HG03565 (cell line): ENCODE results near the gene MAML2.
A peak's percentile ranks its signal among the peaks of the same experiment; 100 is the strongest.

Source experiments
- ATAC-seq: cut with Tn5 transposase; IDR thresholded peaks from one replicate; pipeline ENCODE4 v1.9.1; 2021; ENCODE audit warnings: mild to moderate bottlenecking, moderate library complexity; ENCODE audit not compliant: unreplicated experiment

MAML2 gene

GRCh38 chr11:96137373-96137772 lies 205.6 kb downstream of the MAML2 start:
- ATAC-seq = no peak

GRCh38 chr11:96136613-96137298 lies 206.2 kb downstream of the MAML2 start:
- ATAC-seq = no peak

- no peak for ATAC-seq
These were observed 208.4 kb downstream of the MAML2 start for GRCh38 chr11:96134602-96135001.

- peak; percentile 60 for ATAC-seq
These were observed 210.6 kb downstream of the MAML2 start for GRCh38 chr11:96132437-96132836.

DNA sequence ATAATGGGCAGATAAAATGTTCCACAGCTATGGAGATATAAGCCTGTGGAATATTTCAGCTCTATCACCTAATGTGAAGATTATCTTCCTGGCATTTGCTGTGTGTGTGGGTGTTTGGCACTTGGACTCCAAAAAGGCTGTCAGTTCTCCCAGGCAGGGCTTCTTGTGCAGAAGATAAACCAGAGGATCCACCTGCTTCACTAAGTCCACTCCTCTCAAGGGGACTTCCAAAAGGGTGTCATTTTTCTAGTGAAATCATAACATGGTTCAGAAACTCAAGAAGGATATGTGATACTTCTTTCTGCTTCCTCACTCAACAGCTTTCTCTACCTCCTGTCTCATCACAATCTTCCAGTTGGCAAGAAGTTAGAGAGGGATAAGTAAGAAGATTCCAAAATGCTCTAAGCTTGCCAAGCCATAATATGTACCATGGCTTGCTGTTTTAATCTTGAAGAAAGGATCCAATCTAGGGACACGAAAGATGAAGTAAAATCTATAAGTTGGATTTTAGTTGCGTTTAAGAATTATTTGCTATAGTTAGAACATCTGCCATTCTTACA lies 212.9 kb downstream of the MAML2 start:
- no peak for ATAC-seq

- ATAC-seq = no peak
These were observed 215.4 kb downstream of the MAML2 start for GRCh38 chr11:96127596-96127959.

DNA sequence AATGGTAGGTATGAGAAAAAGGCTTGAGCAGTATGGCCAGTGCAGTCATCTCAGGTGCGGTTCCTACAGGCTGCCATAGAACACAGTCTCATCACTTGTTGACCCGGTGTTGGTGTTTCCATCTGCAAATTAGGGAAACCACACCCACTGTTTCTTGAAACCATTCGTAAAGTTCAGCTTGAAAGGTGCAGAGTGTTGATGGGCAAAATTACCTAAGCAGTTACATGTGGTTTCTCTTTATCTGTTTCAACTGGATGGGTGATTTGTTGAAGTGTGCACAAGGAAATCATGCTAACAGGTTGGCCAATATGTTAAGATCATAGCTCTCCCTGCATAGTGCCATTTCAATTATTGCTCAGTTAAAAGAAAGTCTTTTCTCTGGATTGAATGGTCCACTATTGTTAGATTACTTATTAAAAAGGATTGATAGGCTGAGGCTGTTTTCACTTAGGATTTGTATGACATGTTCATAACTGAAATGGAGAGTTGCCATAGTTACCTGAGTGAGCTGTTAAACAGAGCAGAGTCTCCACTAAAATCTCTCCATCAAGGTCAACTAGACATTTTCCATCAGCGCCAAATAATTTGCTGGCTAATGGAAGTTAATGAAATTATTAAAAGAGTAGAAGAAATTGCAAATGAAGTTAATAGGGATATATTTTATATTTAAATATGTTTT lies 215.9 kb downstream of the MAML2 start:
- no peak for ATAC-seq

DNA sequence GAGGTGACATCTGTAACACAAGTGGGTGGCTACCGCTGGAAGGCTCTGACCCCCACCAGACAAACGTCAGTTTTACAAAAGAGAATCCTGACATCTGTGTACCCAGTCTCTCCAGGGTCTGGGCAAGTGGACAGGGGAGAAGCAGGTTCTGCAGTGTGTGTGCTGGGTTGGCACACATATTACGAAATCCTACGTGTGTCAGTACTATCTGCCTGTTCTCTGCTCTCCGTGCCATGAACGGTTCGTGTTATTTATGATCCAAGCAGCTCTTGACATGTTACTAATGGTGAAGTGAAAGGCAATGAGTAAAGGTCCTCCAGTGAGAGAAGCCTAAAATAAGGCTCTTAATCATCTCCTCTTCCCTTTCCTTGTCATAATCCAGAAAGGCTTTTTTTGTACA lies 217.6 kb downstream of the MAML2 start:
- ATAC-seq = no peak

- ATAC-seq = no peak
These were observed 218.8 kb downstream of the MAML2 start for GRCh38 chr11:96124155-96124554.

- ATAC-seq = no peak
These were observed 219.7 kb downstream of the MAML2 start for GRCh38 chr11:96123301-96123700.

- ATAC-seq = no peak
These were observed 220.4 kb downstream of the MAML2 start for GRCh38 chr11:96122601-96123074.

DNA sequence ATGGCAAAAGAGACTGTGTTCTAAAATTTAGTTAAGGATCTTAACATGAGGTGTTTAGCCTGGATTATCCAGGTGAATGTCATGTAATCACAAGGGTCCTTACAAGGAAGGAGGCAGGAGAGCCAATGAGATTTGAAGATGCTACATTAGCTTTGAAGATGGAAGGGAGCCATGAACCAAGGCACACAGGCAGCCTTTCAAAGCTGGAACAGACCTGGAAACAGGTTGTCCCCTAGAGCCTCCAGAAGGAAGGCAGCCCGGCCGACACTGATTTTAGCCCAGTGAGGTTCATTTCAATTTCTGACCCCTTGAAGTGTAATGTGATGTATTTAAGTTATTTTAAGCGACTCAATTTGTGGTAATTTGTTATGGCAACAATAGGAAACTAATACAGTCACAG lies 223.8 kb downstream of the MAML2 start:
- ATAC-seq = no peak

- ATAC-seq = no peak
These were observed 226.6 kb downstream of the MAML2 start for GRCh38 chr11:96116376-96116775.

DNA sequence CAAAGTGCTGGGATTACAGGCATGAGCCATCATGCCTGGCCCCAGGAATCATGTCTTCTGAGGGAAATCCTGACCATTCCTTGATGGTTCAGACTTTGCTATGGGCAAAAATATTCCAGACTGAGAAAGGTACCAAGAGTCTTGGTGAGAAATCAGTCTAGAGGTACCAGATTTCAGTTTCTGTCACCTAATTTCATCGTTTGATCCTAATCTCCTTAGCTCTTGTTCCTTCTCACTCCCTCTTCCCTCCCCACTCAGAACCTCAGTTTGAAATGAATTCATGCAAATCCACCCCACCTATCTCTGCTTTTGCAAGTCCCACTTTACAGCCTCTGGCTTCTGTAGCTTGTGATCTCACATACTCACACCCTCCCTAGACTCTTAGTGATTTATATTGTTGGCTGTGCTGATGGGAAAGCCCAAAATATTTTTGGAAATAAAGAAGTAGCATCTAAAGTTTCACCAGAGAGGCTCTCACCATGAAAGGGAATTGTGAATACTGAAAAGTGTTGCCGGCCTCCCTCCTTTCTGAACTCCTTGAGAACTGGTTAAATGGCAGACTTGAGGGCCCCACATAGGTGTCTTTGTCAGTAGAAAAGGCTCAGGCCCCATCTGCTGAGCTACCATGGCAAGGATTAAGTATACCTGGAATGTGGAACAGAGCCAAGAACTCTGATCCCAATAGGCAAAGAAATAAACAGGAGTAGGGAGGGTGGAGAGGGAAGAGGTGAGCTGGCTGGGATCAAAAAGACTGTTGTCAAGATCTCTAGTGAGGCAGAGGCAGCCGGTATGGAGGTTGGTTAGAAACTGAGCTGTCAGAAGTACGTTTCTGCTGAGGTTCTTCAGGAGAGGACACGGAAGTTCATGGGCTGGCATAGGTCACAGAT lies 228.6 kb downstream of the MAML2 start:
- no peak for ATAC-seq

- no peak for ATAC-seq
These were observed 229.8 kb downstream of the MAML2 start for GRCh38 chr11:96113193-96113681.

DNA sequence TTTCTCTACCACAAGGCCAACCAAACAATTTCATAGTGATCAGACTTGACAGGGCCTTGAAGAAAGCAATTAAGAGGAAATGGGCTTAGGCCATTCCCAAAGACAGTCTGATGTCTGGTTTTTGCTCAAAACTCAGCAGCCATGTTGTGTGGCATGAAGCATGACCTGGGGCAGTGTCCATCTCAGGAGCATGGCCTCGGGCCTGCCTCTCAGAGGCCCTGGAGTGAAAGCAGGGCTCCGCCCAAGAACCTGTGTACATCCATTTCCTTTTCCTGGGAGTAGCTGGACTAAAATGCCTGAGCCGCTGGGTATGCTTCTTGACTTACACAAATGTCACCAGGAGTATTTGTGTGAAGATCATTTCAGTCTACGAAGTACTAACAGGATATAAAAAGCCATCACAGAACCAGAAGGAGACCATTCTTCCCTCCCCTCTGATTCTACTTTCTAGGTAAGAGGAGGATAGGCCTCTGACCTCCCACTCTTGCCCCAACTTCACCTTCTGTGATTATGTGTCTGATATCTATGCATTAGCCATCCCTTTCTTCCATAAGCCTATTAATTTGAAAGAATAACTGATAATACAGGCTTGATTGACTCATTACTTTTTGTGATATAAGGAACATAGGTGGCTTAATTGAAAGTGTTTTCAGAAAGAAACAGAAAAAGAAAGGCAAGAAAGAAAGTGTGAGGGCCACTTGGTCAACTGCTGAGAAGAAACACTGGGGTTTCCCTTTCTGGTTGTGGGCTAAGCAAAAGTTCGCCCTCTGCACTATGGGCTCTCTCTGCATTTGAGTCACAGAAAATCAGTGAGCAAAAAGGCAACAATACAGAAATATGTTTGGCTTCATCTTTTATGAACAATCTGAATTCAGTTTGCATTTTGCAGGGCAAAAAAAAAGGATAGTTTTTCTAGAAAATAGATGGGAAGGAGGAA lies 230.5 kb downstream of the MAML2 start:
- peak; percentile 80 for ATAC-seq

DNA sequence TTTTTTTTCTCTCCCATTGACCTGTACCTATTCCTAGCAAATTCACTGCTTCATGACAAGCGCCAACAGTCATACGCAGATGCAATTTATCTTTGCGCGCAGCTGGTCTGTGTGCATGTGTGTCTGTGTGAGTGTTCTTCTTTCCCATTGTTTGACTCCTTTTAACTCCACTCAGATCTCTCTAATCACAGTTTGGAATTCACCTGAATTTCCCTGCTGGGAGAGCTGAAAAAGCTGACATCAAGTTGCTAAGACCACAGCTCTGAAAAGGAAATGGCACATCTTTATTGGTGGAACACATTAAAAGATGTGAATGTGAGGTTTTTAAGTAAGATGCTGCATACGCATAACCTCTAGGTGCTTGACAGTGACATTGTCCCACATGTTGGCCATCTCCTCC lies 231.7 kb downstream of the MAML2 start:
- no peak for ATAC-seq

DNA sequence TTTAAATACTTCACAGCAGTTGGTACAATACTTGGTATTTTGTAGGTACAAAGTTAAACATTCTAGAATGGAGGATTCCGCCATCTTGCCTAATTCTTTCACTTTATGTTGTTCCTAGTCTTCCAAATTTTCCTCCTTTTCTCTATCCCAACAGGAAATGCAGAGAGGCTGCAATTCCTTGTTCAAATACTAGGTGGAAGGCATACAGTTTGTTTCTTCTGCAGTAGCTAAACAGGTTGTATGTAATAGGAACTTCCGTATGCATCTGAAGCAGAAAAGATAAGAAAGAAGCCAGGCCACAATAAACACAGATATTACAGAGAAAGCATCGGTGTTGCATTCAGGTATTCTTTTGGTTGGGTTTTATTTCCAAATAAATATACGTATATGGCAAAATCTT lies 232.7 kb downstream of the MAML2 start:
- ATAC-seq = no peak

DNA sequence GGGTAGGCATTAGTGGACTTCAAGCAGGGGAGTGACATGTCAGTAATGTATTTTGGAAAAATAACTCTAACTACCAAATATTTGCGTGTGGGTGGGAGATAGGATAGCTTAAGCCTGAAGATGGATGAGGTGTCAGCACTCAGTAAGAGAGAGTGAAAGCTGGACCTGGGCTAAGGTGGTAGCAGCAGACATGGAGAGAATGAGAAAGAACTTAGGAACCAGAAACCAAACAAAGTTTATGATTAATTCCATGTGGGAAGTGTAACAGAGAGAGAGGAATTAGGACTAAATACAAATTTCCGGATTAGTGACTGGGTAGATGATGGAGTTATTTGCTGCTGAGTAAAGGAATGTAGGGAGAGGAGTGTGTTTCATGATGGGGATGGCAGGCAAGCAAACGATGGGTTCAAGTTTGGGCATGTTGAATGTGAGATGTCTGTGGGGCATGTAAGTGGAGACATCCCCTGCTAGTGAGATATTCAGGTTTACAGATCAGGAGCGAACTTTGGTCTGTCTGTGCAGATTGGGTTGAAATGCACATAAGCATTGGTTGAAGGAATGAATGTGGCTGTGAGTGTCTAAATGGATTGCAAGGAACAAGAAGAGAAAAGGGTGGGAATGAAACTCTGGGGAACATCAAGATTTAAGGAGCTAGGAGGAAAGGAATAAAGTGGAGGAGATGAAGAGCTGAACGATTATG lies 233.5 kb downstream of the MAML2 start:
- ATAC-seq = no peak
